ENCODE results near the gene MAP3K4. TPM values are rescaled to one million over a fixed set of nuclear protein-coding genes. Genes with fewer than 3 reads are reported as not detected.

Gene MAP3K4
- total RNA-seq, 2 experiments from 2014 or later: 42.9 to 43.4 TPM

DNA sequence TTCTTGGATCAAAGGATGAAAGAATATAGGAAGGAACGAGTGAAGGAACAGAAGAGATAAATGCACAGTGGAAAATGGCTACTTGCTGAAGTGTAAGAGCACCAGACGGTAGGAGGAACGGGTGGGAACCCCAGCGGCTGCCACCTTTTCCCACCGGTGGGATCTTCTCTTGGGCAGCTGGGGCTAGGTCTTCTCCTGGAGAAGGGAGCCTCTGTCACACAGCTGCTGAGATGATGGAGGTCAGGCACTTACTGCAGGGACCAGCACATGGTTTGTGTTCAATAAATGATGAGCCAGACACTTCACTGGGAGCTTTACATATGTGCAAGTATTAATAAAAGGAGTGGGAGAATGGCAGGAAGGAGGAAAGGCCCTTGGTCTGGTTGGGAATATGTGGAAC lies 158.6 kb downstream of the MAP3K4 start:
- Mint-ChIP-seq H3K4me1 (ENCODE audit: low read depth) (no peaks in the 10 kb centered on the region), H3K36me3 (no peaks in the 10 kb centered on the region), H3K4me3 (no peak overlapping the region), H3K27me3 (no peaks in the 10 kb centered on the region), H3K9me3 (no peaks in the 10 kb centered on the region), H3K27ac (no peak overlapping the region)
- ChIA-PET CTCF (interaction anchor here (0.8 to 1.9 kb wide), 2 partner anchors 220 to 221 kb away, joined by 4 read pairs; no protein-coding TSS in a partner anchor), POLR2A (no interaction called here)
- intact Hi-C loops (cut with micrococcal nuclease): no loop called here
- DNase-seq: no peak

DNA sequence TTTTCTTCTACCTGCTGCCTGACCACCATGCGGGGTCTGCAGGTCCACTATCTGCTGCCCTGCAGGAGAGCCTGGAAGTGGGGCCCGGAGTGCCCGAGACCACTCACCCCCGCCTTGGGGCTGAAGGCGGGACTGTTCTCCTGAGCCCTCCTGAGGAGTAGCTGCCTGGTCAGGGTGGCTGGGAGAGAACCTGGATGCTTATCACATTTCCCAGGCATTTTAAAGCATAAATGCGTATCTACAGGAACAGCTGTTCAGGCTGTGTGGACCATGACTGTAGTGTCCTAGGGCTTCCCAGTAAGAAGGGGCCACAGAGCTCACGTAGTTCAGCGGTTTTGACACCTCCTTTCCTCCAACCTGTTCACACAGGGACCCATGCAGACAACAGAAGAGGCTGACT lies 159.0 kb downstream of the MAP3K4 start:
- H3K9me3 Mint-ChIP-seq: no peaks in the 10 kb centered on the region
- no peak overlapping the region for H3K27ac Mint-ChIP-seq
- H3K4me3 Mint-ChIP-seq: no peak overlapping the region
- ChIA-PET CTCF (interaction anchor here (0.8 to 1.9 kb wide), 2 partner anchors 220 kb away, joined by 4 read pairs; no protein-coding TSS in a partner anchor), POLR2A (interaction anchor here (1.0 kb wide), 1 partner anchor 35 kb away, joined by 3 read pairs; no protein-coding TSS in a partner anchor)
- H3K27me3 Mint-ChIP-seq: no peaks in the 10 kb centered on the region
- intact Hi-C loops (cut with micrococcal nuclease): no loop called here
- DNase-seq: no peak
- H3K4me1 Mint-ChIP-seq (ENCODE audit: low read depth): no peaks in the 10 kb centered on the region
- H3K36me3 Mint-ChIP-seq: no peaks in the 10 kb centered on the region

DNA sequence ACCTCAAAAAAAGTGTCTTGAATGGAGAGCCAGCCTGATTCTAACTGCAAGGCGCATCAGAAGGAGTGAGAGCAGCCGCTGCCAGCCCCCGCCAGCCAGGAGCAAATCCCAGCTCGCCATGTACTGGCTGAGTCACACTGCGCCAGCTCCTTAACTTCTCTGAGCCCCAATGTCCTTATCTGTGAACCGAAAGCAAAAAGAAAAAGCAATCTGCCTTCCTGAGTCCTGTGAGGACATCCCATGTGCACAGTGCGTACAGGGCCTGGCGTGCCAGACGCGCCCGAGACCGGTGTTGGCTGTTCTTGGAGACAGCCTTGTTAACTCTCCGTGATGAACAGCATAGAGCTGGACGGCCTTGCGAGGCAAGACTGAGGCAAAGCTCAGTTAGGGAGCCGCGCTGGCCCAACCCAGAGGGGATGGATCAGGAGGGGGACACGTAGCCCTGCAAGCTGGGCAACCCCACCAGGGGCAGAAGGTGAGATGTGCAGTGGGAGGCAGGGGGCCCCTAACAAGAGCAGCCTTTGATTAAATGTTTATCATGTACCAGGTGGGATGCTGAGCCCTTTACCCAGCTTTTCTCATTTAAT lies 159.6 kb downstream of the MAP3K4 start:
- Mint-ChIP-seq H3K36me3 (no peaks in the 10 kb centered on the region), H3K4me3 (no peak overlapping the region), H3K9me3 (no peaks in the 10 kb centered on the region), H3K4me1 (ENCODE audit: low read depth) (no peaks in the 10 kb centered on the region), H3K27ac (no peak overlapping the region), H3K27me3 (no peaks in the 10 kb centered on the region)
- intact Hi-C loops (cut with micrococcal nuclease): no loop called here
- ChIA-PET POLR2A (interaction anchor here (1.0 kb wide), 1 partner anchor 36 kb away, joined by 3 read pairs; no protein-coding TSS in a partner anchor), CTCF (interaction anchor here (1.8 to 1.9 kb wide), 2 partner anchors 220 kb away, joined by 4 to 7 read pairs; no protein-coding TSS in a partner anchor)
- no peak for DNase-seq

DNA sequence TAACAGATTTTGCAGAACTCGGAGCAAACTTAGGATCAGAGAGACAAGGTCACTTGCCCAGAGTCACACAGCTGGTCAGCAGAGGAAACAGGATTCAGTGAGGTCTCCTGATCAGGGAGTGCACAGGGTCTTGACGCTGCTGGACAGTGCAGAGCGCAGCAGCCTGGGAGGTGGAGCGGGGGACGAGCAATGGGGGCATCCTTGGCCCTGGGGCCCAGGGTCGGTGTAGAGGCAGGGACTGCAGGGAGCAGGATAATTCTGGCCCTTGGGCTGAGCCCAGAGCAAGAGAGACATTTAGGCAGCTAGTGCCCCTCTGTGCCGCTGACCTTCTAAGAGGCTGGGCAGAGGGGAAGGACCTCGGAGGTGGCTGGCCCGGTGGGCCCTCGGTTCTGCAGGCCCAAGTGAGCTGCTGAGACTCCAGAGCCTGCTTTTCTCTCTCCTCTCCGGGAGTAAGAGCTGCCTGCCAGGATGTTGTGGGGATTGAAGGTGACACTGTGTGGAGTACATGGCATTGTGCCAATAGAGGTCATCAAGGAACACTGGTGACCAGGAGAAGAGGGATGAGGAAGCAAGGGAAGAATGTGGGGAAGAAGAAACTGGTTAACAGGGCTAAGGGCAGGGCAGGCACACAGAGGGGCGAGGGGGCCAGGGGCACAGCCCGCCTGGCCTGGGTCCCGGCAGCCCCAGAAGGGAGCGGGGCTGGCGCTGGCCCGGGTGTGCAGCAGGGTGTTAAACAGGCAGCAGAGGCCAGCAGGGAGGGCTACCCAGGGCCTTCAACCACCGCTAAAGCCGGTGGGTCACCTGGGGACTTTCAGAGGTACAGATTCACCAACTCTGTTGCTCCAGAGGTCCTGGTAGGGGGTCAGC lies 160.3 kb downstream of the MAP3K4 start:
- Mint-ChIP-seq H3K27ac (no peak overlapping the region), H3K4me1 (ENCODE audit: low read depth) (no peaks in the 10 kb centered on the region), H3K9me3 (peaks cover 4% of the 10 kb centered on the region), H3K36me3 (peaks cover under 1% of the 10 kb centered on the region), H3K27me3 (no peaks in the 10 kb centered on the region), H3K4me3 (no peak overlapping the region)
- CTCF ChIA-PET: interaction anchor here (1.8 to 3.7 kb wide), 3 partner anchors 219 to 221 kb away, joined by 4 to 26 read pairs (median 7); no protein-coding TSS in a partner anchor
- POLR2A ChIA-PET: interaction anchor here (1.0 kb wide), 1 partner anchor 37 kb away, joined by 3 read pairs; no protein-coding TSS in a partner anchor
- no peak for DNase-seq
- intact Hi-C loops (cut with micrococcal nuclease): no loop called here

DNA sequence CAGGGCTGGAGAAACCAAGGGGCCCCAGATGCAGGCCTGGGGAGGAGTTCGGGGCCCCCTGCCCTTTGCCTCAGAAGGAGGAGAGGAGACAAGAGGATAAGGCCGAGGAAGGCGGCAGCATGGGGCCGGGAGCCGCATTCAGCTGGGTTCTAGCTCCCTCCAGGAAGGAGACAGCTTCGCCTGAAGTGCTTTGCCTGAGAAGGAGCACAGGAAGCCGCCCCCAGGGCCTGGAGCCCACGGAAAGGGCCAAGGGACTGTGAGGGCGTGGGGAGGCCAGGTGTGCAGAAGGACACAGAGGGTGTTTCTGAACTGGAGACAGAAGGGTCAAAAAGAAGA lies 160.9 kb downstream of the MAP3K4 start:
- ChIA-PET POLR2A (no interaction called here), CTCF (interaction anchor here (1.8 to 3.7 kb wide), 2 partner anchors 219 to 222 kb away, joined by 7 to 26 read pairs; no protein-coding TSS in a partner anchor)
- no peak overlapping the region for H3K4me3 Mint-ChIP-seq
- H3K27ac Mint-ChIP-seq: no peak overlapping the region
- peaks cover 7% of the 10 kb centered on the region for H3K9me3 Mint-ChIP-seq
- DNase-seq: no peak
- no peaks in the 10 kb centered on the region for H3K4me1 Mint-ChIP-seq (ENCODE audit: low read depth)
- intact Hi-C loops (cut with micrococcal nuclease): no loop called here
- no peaks in the 10 kb centered on the region for H3K27me3 Mint-ChIP-seq
- peaks cover 4% of the 10 kb centered on the region for H3K36me3 Mint-ChIP-seq

DNA sequence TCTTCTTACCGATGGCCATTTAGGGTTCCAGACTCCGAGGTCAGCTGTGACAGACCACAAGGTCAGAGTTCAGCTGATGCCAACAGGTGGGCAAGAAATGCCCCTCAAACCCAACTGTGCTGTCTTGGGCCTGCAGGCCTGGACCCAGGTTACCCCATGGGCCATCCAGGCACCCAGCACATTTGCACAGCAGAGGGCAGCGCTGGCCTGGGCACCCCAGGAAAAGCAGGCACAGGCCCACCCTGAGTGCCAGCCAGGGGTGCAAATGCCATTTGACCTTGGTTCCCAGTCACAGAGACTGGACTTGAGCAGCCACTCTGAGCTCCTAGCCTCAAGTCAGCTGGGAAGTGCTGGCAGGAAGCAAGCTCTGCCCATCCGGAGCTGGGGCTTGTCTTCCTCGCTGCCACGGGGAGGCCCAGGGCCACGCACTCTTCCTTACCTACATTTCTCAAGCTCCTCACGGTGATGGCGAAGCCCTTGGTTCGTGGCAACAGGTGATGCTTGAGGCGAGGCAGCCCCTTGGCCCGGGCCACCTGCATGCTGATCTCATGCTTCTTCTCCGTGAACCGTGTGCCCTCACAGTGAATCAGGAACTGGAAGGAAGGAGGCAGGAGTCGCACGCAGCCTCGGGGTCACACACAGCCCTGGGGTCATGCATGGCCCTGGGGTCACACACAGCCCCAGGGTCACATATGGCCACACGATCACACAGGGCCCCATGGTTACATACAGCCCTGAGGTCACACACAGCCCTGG lies 161.5 kb downstream of the MAP3K4 start:
- CTCF ChIA-PET: interaction anchor here (1.8 to 3.7 kb wide), 2 partner anchors 218 to 222 kb away, joined by 7 to 26 read pairs; no protein-coding TSS in a partner anchor
- intact Hi-C loops (cut with micrococcal nuclease): loop anchor here (1.0 kb wide), 1 partner anchor 217 kb away; no protein-coding TSS in a partner anchor
- POLR2A ChIA-PET: no interaction called here
- no peak overlapping the region for H3K4me3 Mint-ChIP-seq
- no peaks in the 10 kb centered on the region for H3K27me3 Mint-ChIP-seq
- H3K9me3 Mint-ChIP-seq: peaks cover 12% of the 10 kb centered on the region
- peaks cover 10% of the 10 kb centered on the region for H3K36me3 Mint-ChIP-seq
- H3K27ac Mint-ChIP-seq: no peak overlapping the region
- no peaks in the 10 kb centered on the region for H3K4me1 Mint-ChIP-seq (ENCODE audit: low read depth)
- DNase-seq: peak; percentile 26

DNA sequence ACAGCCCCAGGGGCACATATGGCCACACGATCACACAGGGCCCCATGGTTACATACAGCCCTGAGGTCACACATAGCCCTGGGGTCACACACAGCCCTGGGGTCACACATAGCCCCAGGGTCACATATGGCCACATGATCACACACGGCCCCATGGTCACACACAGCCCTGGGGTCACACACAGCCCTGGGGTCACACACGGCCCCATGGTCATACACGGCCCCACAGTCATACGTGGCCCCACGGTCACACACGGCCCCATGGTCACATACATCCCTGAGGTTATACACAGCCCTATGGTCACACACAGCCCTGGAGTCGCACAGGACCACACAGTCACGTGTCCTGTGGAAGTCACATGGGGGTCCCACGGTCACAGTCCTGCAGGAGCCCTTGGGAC lies 162.2 kb downstream of the MAP3K4 start:
- ChIA-PET CTCF (interaction anchor here (3.7 kb wide), 1 partner anchor 218 kb away, joined by 26 read pairs; no protein-coding TSS in a partner anchor), POLR2A (no interaction called here)
- H3K4me3 Mint-ChIP-seq: no peak overlapping the region
- H3K36me3 Mint-ChIP-seq: peaks cover 14% of the 10 kb centered on the region
- no peak for DNase-seq
- no peaks in the 10 kb centered on the region for H3K4me1 Mint-ChIP-seq (ENCODE audit: low read depth)
- H3K27me3 Mint-ChIP-seq: no peaks in the 10 kb centered on the region
- peaks cover 12% of the 10 kb centered on the region for H3K9me3 Mint-ChIP-seq
- intact Hi-C loops (cut with micrococcal nuclease): loop anchor here (1.0 kb wide), 1 partner anchor 217 kb away; no protein-coding TSS in a partner anchor
- H3K27ac Mint-ChIP-seq: no peak overlapping the region

DNA sequence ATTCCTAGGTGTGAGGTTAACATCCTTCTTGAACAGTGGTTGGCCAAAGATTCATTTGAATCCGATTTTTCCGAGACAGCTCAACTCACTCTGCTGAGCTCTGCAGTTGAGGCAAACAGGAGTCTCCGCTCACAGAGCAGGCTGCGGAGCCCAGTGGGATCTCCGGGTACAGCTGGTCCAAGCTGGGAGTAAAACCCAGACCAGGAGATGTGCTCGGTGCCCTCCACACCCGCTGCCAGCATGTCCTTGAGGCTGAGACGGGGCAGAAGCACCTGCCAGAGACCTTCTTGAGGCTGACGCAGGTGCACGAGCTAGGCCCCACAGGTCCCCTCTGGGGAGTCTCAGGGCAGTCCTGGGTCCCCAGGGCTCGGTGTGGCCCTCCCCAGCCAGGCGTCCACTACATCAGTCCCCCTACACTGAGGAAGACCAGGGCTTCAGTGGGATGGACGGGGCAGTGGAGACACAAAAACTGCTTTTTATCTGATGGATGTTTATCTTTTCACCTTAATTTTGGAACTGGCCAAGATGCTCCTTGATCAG lies 163.3 kb downstream of the MAP3K4 start:
- Mint-ChIP-seq H3K36me3 (peaks cover 14% of the 10 kb centered on the region), H3K4me1 (ENCODE audit: low read depth) (no peaks in the 10 kb centered on the region), H3K27me3 (no peaks in the 10 kb centered on the region), H3K27ac (no peak overlapping the region), H3K9me3 (peaks cover 12% of the 10 kb centered on the region), H3K4me3 (no peak overlapping the region)
- intact Hi-C loops (cut with micrococcal nuclease): no loop called here
- ChIA-PET POLR2A (no interaction called here), CTCF (interaction anchor here (1.2 to 3.7 kb wide), 2 partner anchors 217 to 219 kb away, joined by 6 to 26 read pairs; no protein-coding TSS in a partner anchor)
- DNase-seq: no peak

DNA sequence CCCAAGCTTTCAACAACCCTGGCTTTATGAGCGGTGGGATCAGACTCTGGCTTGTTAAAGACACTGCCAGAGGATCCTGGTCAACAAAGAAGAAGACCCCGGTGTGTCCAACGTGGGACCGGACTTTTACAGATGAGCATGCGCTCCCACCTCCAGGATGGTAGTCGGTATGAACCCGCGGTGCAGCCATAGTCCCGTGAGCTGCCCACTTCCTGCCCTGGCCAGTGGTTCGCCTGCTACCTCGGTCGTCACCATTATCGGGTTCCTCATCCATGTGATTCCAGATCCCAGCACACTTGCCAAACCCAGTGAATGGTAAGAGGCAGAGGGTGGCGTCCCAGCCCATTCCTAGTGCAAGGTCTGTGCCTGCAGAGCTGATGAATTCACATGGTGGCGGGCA lies 169.6 kb downstream of the MAP3K4 start:
- ChIA-PET POLR2A (no interaction called here), CTCF (no interaction called here)
- DNase-seq: no peak
- Mint-ChIP-seq H3K27me3 (no peaks in the 10 kb centered on the region), H3K27ac (no peak overlapping the region), H3K36me3 (peaks cover 20% of the 10 kb centered on the region), H3K4me1 (ENCODE audit: low read depth) (no peaks in the 10 kb centered on the region), H3K9me3 (peaks cover 12% of the 10 kb centered on the region), H3K4me3 (no peak overlapping the region)
- intact Hi-C loops (cut with micrococcal nuclease): no loop called here

DNA sequence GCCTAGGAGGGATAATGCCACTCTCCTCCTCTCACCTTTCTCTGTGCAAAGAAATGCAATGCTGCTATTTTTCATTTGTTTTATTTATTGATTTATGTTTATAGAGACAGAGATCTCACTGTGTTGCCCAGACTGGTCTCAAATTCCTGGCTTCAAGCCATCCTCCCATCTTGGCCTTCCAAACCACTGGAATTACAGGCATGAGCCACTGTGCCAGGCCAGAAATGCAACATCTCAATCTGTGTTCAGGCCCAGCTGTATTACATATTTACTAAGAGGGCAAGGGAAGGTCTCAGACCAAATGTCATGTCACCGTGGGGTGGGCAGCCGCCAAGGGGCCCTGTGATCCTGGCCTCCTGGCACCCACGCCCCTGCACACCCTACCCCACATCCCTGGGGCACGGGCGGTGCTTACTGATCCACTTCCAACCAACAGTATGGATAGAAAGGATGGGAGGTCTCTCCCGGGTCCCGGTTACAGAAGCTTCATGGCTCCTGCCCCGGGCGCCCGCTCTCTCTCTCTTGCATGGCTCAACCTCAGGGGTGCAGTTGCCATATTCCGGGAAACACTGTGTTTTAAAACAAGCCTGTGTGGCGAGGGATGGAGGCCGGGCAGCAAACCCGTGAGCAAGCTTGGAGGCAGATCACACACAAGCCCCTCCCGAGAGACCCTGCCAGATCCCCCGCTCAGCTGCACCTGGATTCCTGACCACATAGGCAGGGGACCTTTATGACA lies 170.5 kb downstream of the MAP3K4 start:
- Mint-ChIP-seq H3K27me3 (no peaks in the 10 kb centered on the region), H3K27ac (no peak overlapping the region), H3K4me1 (ENCODE audit: low read depth) (no peaks in the 10 kb centered on the region), H3K9me3 (peaks cover 6% of the 10 kb centered on the region), H3K36me3 (peaks cover 18% of the 10 kb centered on the region), H3K4me3 (no peak overlapping the region)
- ChIA-PET POLR2A (no interaction called here), CTCF (no interaction called here)
- intact Hi-C loops (cut with micrococcal nuclease): no loop called here
- DNase-seq: no peak

DNA sequence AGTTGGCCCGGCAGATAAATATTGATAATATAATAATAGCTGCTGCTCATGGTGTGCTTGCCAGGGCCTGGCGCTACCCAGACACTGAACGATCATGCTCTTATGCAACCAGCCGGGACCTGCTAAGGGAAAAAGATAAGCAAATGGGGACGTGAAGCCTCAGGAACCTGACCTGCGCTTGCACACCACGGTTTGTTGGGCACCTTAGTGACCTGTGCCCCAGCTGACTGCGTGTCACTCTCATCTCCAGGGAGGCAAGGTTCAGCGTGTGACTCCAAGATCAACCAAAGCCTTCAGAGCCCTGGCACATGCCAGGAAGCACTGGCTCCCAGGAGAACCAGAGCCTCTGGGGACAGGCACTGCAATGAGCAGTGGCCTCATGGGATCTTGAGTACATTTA lies 171.2 kb downstream of the MAP3K4 start:
- DNase-seq: no peak
- intact Hi-C loops (cut with micrococcal nuclease): no loop called here
- Mint-ChIP-seq H3K27me3 (no peaks in the 10 kb centered on the region), H3K4me1 (ENCODE audit: low read depth) (no peaks in the 10 kb centered on the region), H3K9me3 (peaks cover 3% of the 10 kb centered on the region), H3K36me3 (peaks cover 13% of the 10 kb centered on the region), H3K4me3 (no peak overlapping the region), H3K27ac (no peak overlapping the region)
- ChIA-PET POLR2A (no interaction called here), CTCF (no interaction called here)

Data from activated CD4-positive, alpha-beta memory T cell treated with anti-CD3 and anti-CD28 coated beads for 36 hours (primary cell).